SKM-1 (cell line): Measurements from ENCODE around the gene TAP1.
"Not testable (repeated sequence)": the region's sequence is repeated elsewhere in the genome, so short reads cannot be mapped to it uniquely, and the experiment has no call there.

Experiments
- DNase-seq: peaks from one replicate; lab custom pipeline; 2025; ENCODE audit not compliant: unreplicated experiment; lab: John Stamatoyannopoulos, UW

The TAP1 gene

GRCh38 chr6:32805404-32805803, 48.1 kb downstream of the TAP1 start:
- not testable (repeated sequence) for DNase-seq

DNA sequence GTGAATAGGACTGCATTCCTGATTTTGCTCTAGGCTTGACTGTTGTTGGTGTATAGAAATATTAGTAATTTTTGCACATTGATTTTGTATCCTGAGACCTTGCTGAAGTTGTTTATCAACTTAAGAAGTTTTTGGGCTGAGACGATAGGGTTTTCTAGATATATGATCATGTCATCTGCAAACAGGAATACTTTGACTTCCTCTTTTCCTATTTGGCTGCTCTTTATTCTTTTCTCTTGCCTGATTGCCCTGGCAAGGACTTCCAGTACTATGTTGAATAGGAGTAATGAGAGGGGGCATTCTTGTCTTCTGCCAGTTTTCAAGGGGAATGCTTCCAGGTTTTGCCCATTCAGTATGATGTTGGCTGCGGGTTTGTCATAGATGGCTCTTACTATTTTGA, 50.1 kb downstream of the TAP1 start:
- DNase-seq: no peak

DNA sequence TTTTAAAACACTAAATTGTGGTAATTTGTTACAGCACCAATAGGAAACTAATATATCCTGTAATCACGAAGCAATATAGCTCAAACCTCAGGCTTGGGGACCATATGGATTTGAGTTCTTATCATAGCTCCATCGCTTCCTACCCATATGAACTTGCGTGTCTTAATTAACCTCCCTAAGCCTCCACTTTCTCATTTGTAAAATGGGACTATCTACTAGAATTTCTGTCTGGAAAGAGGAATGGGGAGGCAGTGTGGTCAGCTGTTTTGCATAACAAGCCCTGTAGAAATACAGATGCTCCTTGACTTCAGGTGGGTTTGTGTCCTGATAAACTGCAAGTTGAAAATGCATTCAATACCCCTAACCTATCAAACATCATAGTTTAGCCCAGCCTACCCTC, 53.8 kb downstream of the TAP1 start:
- DNase-seq: no peak

GRCh38 chr6:32799168-32799567, 54.3 kb downstream of the TAP1 start:
- no peak for DNase-seq

- peak; percentile 55 for DNase-seq
Observed at GRCh38 chr6:32796848-32797776, 56.4 kb downstream of the TAP1 start.
